HUDEP-2 (cell line): ENCODE results near the gene NPC1.
"Not testable (repeated sequence)": the region's sequence is repeated elsewhere in the genome, so short reads cannot be mapped to it uniquely, and the experiment has no call there.

Source experiments
- DNase-seq, 76 experiments: peaks; one replicate each; lab custom pipeline; 2025; ENCODE audit not compliant: unreplicated experiment in 76 of 76; lab: John Stamatoyannopoulos, UW

NPC1 gene

GRCh38 chr18:23578067-23578701 lies 8.1 kb downstream of the NPC1 start:
- no peak for DNase-seq

- not testable (repeated sequence) for DNase-seq
Observed at GRCh38 chr18:23577521-23577920, 8.8 kb downstream of the NPC1 start.

GRCh38 chr18:23575309-23575651 lies 11.0 kb downstream of the NPC1 start:
- no peak for DNase-seq

GRCh38 chr18:23574611-23575308 lies 11.5 kb downstream of the NPC1 start:
- DNase-seq = no peak

GRCh38 chr18:23573626-23574431 lies 12.5 kb downstream of the NPC1 start:
- DNase-seq = no peak

GRCh38 chr18:23573020-23573419 lies 13.3 kb downstream of the NPC1 start:
- DNase-seq = no peak

- no peak for DNase-seq
Observed at GRCh38 chr18:23572570-23572969, 13.7 kb downstream of the NPC1 start.

- no peak for DNase-seq
Observed at GRCh38 chr18:23572012-23572411, 14.3 kb downstream of the NPC1 start.

GRCh38 chr18:23570912-23571504 lies 15.3 kb downstream of the NPC1 start:
- no peak for DNase-seq

- no peak for DNase-seq
Observed at GRCh38 chr18:23569299-23570063, 16.8 kb downstream of the NPC1 start.

- no peak for DNase-seq
Observed at GRCh38 chr18:23568281-23569138, 17.8 kb downstream of the NPC1 start.

- no peak for DNase-seq
Observed at GRCh38 chr18:23567671-23568070, 18.6 kb downstream of the NPC1 start.

- no peak for DNase-seq
Observed at GRCh38 chr18:23565916-23566547, 20.3 kb downstream of the NPC1 start.

- no peak for DNase-seq
Observed at GRCh38 chr18:23563377-23564043, 22.8 kb downstream of the NPC1 start.

- no peak for DNase-seq
Observed at GRCh38 chr18:23560186-23560585, 26.1 kb downstream of the NPC1 start.

- DNase-seq = not testable (repeated sequence)
Observed at GRCh38 chr18:23557511-23557910, 28.8 kb downstream of the NPC1 start.

GRCh38 chr18:23556145-23556780 lies 30.0 kb downstream of the NPC1 start:
- no peak for DNase-seq

GRCh38 chr18:23553887-23554286 lies 32.4 kb downstream of the NPC1 start:
- DNase-seq = no peak
